CD4-positive, alpha-beta memory T cell (primary cell): Measurements from ENCODE around the gene ATXN1. TPM values are rescaled to one million over a fixed set of nuclear protein-coding genes. Genes with fewer than 3 reads are reported as not detected.

Experiments
- CTCF ChIA-PET: fragments of 350-600 bp; sonication (Branson Sonifier 250); formaldehyde crosslinking; loops from one replicate; lab custom pipeline; 2021; ENCODE audit warnings: inconsistent platforms; ENCODE audit not compliant: partially characterized antibody; lab: Charles Lee
- POLR2A ChIA-PET: fragments of 350-600 bp; sonication (Branson Sonifier 250); formaldehyde crosslinking; loops from one replicate; lab custom pipeline; 2021; ENCODE audit not compliant: partially characterized antibody; lab: Charles Lee
- DNase-seq, 5 donors: peaks; one replicate each; pipeline versions ENCODE4 v3.0.0 to v3.0.0-alpha.2; 2020 to 2022; ENCODE audit warnings: mixed read lengths in 1 of 5
- H3K27ac ChIP-seq: one replicate; pipeline ENCODE4 v1.7.0; 2013; ENCODE audit warnings: low read depth, low read length
- H3K27me3 ChIP-seq: 2 replicates; pipeline ENCODE4 v1.7.0; 2013; ENCODE audit warnings: mild to moderate bottlenecking, low read length, moderate library complexity; ENCODE audit not compliant: insufficient read depth
- H3K36me3 ChIP-seq: 2 replicates; pipeline ENCODE4 v1.7.0; 2013; ENCODE audit warnings: mild to moderate bottlenecking, low read length, moderate library complexity; ENCODE audit not compliant: insufficient read depth
- H3K4me1 ChIP-seq: 2 replicates; pipeline ENCODE4 v1.7.0; 2013; ENCODE audit warnings: mild to moderate bottlenecking, low read length, moderate library complexity; ENCODE audit not compliant: insufficient read depth
- H3K4me3 ChIP-seq, 2 donors: one replicate each; pipeline ENCODE4 v1.7.0; 2013; ENCODE audit warnings: low read length in 2 of 2, mild to moderate bottlenecking in 1 of 2
- H3K9me3 ChIP-seq, 2 donors: one replicate each; pipeline ENCODE4 v1.7.0; 2013; ENCODE audit warnings: low read length in 2 of 2, control low read depth in 1 of 2; ENCODE audit not compliant: control insufficient read depth in 1 of 2
- H3K27ac Mint-ChIP-seq, 7 donors: one replicate each; pipeline ENCODE4 v1.8.0; 2020 to 2021; ENCODE audit warnings: mixed read lengths in 7 of 7, mild to moderate bottlenecking in 6 of 7, inconsistent platforms in 3 of 7, moderate library complexity in 3 of 7
- H3K27me3 Mint-ChIP-seq, 2 donors: one replicate each; pipeline ENCODE4 v1.8.0; 2020 to 2021; ENCODE audit warnings: mixed read lengths in 2 of 2
- H3K36me3 Mint-ChIP-seq, 2 donors: one replicate each; pipeline ENCODE4 v1.8.0; 2020 to 2021; ENCODE audit warnings: mixed read lengths in 2 of 2, inconsistent platforms in 1 of 2, mild to moderate bottlenecking in 1 of 2
- H3K4me1 Mint-ChIP-seq, 4 donors: one replicate each; pipeline ENCODE4 v1.8.0; 2020 to 2021; ENCODE audit warnings: mixed read lengths in 4 of 4, mild to moderate bottlenecking in 1 of 4
- H3K4me3 Mint-ChIP-seq, 8 donors: one replicate each; pipeline ENCODE4 v1.8.0; 2020 to 2021; ENCODE audit warnings: mixed read lengths in 8 of 8, mild to moderate bottlenecking in 7 of 8, moderate library complexity in 6 of 8, inconsistent platforms in 3 of 8
- H3K9me3 Mint-ChIP-seq, 8 donors: one replicate each; pipeline ENCODE4 v1.8.0; 2020 to 2021; ENCODE audit warnings: mixed read lengths in 8 of 8, mild to moderate bottlenecking in 5 of 8, inconsistent platforms in 3 of 8, moderate library complexity in 1 of 8
- intact Hi-C: fragments of 100-400 bp; cut with micrococcal nuclease; formaldehyde crosslinking; loops from one replicate; pipeline ENCODE4 v1.15.1; 2023
- polyA plus RNA-seq, 2 donors: library from polyadenylated mRNA; unstranded; fragments of 300-500 nt; fragmentation: Illumina TruSeq; gene quantifications; one replicate each; pipeline ENCODE4 v1.2.3, GENCODE V29; 2021
- total RNA-seq, 2 experiments: library from RNA; stranded (reverse); gene quantifications; one replicate each; pipeline ENCODE4 v1.2.3, GENCODE V29; 2021

Gene ATXN1
- total and polyA plus RNA-seq, 4 experiments from 2014 or later = 10.5 to 97.4 (median 56.9) TPM

DNA sequence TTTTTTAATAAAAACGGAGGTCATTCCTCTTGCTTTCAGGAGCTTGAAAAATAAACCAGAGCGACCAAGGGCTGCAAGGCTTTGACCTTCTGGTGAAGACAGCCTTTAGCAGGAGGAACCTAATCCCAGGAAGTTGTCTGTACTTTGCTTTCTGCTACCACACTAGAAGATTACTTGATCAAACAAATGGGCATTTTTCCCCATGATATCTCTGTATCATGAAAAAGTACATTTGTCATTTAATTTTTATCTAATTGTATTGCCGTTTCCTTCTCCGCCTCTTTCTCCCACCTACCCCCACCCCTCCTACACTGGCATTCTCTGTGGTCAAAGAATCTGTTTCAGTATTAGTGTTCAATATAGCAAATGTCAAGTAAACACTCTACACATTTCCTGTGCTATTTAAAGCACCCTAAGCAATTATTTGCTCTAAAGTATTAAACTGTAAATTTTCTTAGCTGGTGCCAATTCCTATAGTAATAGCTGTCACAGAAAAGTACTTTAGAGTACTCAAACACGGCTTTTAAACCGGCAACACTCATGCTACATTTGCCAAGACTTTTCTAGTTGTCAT, 29.7 kb downstream of the ATXN1 start:
- Mint-ChIP-seq H3K27ac (peak overlapping the region; percentile 79 to 97 (median 84)), H3K9me3 (no peaks in the 10 kb centered on the region), H3K4me3 (peak overlapping the region; percentile 67 to 86 (median 79)), H3K36me3 (peaks cover 3 to 19% of the 10 kb centered on the region in 2 donors), H3K27me3 (no peaks in the 10 kb centered on the region), H3K4me1 (peaks cover 39 to 68% (median 56%) of the 10 kb centered on the region in 4 donors)
- no peaks in the 10 kb centered on the region for H3K36me3 ChIP-seq
- H3K9me3 ChIP-seq = no peaks in the 10 kb centered on the region
- peak overlapping the region; percentile 53 for H3K27ac ChIP-seq
- CTCF ChIA-PET = interaction anchor here (0.6 to 4.0 kb wide), 17 partner anchors 10 to 415 kb away, joined by 3 to 55 read pairs (median 4); partner anchors contain the start of gene ATXN1
- no peaks in the 10 kb centered on the region for H3K27me3 ChIP-seq
- POLR2A ChIA-PET = interaction anchor here (0.8 to 5.4 kb wide), 16 partner anchors 9 to 297 kb away, joined by 3 to 32 read pairs (median 4); partner anchors contain the start of gene ATXN1
- peak; percentile 38 to 50 (median 44) for DNase-seq
- intact Hi-C loops = loop anchor here (2.0 kb wide), 2 partner anchors 19 to 29 kb away; partner anchors contain the start of gene ATXN1
- peaks cover 45% of the 10 kb centered on the region for H3K4me1 ChIP-seq
- H3K4me3 ChIP-seq = peak overlapping the region in 1 of 2 donors; percentile 41

DNA sequence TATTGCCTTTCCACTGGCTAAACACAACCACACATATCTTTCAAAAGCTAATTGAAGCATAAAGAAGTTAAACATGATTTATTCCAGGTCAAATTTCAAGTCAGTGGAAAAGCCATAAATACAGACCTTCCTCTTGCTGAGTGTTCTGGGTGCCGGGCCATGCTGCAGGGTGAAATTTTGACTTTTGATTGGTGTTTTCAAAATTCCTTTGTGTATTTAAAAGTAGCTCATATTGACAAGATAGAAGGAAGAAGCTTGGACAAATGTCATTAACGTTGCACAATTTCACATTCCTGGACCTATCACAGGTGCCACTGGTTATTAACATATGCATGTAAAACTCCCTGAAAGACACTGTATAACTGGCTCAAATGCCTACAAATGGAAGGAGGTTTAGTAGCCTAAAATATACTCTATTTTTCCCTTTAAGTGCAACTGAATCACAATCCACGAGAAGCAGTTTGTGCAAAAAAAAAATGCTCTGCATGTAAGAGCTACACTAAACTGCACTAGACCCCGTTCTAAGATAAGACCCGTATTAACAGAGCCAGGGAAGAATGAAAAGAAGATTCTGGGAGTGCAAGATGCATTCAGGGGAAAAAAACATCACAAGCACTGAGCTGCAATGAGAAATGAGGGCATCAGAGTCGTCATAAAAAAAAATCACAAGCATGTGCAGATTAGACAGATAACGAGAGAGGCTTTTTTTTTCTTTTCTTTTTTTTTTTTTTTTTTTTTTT, 30.4 kb downstream of the ATXN1 start:
- no peaks in the 10 kb centered on the region for H3K27me3 ChIP-seq
- Mint-ChIP-seq H3K27me3 (no peaks in the 10 kb centered on the region), H3K4me3 (peak overlapping the region; percentile 66 to 86 (median 79)), H3K4me1 (peaks cover 38 to 66% (median 55%) of the 10 kb centered on the region in 4 donors), H3K36me3 (peaks cover 3 to 21% of the 10 kb centered on the region in 2 donors), H3K27ac (peak overlapping the region; percentile 79 to 97 (median 84)), H3K9me3 (no peaks in the 10 kb centered on the region)
- peaks cover 42% of the 10 kb centered on the region for H3K4me1 ChIP-seq
- intact Hi-C loops = loop anchor here (2.0 kb wide), 2 partner anchors 18 to 30 kb away; partner anchors contain the start of gene ATXN1
- POLR2A ChIA-PET = interaction anchor here (0.7 to 5.4 kb wide), 14 partner anchors 9 to 79 kb away, joined by 3 to 32 read pairs (median 4); partner anchors contain the start of gene ATXN1
- no peaks in the 10 kb centered on the region for H3K9me3 ChIP-seq
- CTCF ChIA-PET = interaction anchor here (0.6 to 4.0 kb wide), 13 partner anchors 9 to 414 kb away, joined by 3 to 55 read pairs (median 4); partner anchors contain the start of gene ATXN1
- H3K27ac ChIP-seq = peak overlapping the region; percentile 50
- H3K36me3 ChIP-seq = no peaks in the 10 kb centered on the region
- peak; percentile 52 to 69 (median 60) for DNase-seq
- H3K4me3 ChIP-seq = peak overlapping the region in 1 of 2 donors; percentile 34

DNA sequence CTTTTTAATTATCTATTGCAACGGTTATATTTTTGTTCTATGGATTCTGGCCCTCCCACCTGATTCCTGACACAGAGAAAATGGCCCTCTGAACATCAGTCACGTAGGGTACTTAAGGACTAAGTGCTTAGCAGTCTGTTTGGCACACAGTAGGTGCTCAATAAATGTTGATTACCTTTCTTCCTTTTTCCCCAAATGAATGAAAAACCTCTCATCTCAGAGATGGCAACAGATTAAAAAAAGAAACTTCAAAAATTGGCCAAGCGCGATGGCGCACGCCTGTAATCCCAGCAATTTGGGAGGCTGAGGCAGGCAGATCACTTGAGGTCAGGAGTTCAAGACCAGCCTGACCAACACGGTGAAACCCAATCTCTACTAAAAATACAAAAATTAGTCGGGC, 31.5 kb downstream of the ATXN1 start:
- peaks cover 3 to 19% of the 10 kb centered on the region in 2 donors for H3K36me3 Mint-ChIP-seq
- H3K27me3 Mint-ChIP-seq = no peaks in the 10 kb centered on the region
- Histone ChIP-seq H3K27me3 (no peaks in the 10 kb centered on the region), H3K27ac (no peak overlapping the region), H3K4me3 (no peak overlapping the region), H3K9me3 (no peaks in the 10 kb centered on the region), H3K36me3 (no peaks in the 10 kb centered on the region), H3K4me1 (peaks cover 51% of the 10 kb centered on the region)
- intact Hi-C loops = loop anchor here (2.0 kb wide), 2 partner anchors 17 to 31 kb away; partner anchors contain the start of gene ATXN1
- DNase-seq = no peak
- ChIA-PET CTCF (interaction anchor here (1.0 to 3.7 kb wide), 4 partner anchors 15 to 217 kb away, joined by 3 to 18 read pairs (median 5); no protein-coding TSS in a partner anchor), POLR2A (interaction anchor here (3.2 to 5.4 kb wide), 2 partner anchors 28 to 32 kb away, joined by 27 to 32 read pairs; partner anchors contain the start of gene ATXN1)
- peak overlapping the region in 5 of 7 donors; percentile 10 to 80 (median 53) for H3K27ac Mint-ChIP-seq
- no peaks in the 10 kb centered on the region for H3K9me3 Mint-ChIP-seq
- H3K4me3 Mint-ChIP-seq = peak overlapping the region in 3 of 8 donors; percentile 7 to 13 (median 8)
- peaks cover 40 to 76% (median 57%) of the 10 kb centered on the region in 4 donors for H3K4me1 Mint-ChIP-seq

DNA sequence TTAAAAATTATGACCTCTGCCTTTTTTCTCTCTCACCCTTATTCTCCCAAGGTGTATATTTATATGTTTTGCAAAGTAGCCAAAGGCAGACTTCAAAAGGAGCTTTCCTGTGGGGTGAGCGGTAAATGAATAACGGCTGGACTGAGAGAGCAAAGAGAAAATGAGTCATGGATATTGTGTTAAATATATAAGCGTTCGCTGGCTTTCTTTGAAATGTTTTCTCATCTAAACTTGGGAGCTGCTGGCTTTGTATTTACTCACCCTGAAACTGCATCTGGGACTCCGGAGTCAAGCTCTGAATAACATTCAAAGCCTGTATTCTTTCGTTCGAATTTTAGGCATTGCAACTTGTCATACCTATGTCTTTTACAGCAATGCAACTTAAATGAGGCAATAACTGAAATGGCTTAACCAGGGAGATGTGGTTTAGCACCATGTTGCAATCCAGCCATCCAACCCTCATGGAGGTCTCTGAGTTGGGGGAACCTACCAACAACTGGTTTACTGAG, 32.0 kb downstream of the ATXN1 start:
- Histone ChIP-seq H3K9me3 (no peaks in the 10 kb centered on the region), H3K27me3 (no peaks in the 10 kb centered on the region), H3K27ac (no peak overlapping the region), H3K36me3 (no peaks in the 10 kb centered on the region), H3K4me1 (peaks cover 56% of the 10 kb centered on the region), H3K4me3 (no peak overlapping the region)
- DNase-seq = no peak
- no peaks in the 10 kb centered on the region for H3K27me3 Mint-ChIP-seq
- intact Hi-C loops = no loop called here
- peak overlapping the region in 5 of 7 donors; percentile 22 to 80 (median 53) for H3K27ac Mint-ChIP-seq
- H3K4me3 Mint-ChIP-seq = peak overlapping the region in 3 of 8 donors; percentile 6 to 31 (median 13)
- POLR2A ChIA-PET = interaction anchor here (1.0 kb wide), 1 partner anchor 18 kb away, joined by 3 read pairs; no protein-coding TSS in a partner anchor
- peaks cover 44 to 78% (median 61%) of the 10 kb centered on the region in 4 donors for H3K4me1 Mint-ChIP-seq
- CTCF ChIA-PET = interaction anchor here (1.0 to 1.2 kb wide), 2 partner anchors 30 to 34 kb away, joined by 3 to 5 read pairs; no protein-coding TSS in a partner anchor
- H3K36me3 Mint-ChIP-seq = peaks cover 3 to 18% of the 10 kb centered on the region in 2 donors
- H3K9me3 Mint-ChIP-seq = no peaks in the 10 kb centered on the region

DNA sequence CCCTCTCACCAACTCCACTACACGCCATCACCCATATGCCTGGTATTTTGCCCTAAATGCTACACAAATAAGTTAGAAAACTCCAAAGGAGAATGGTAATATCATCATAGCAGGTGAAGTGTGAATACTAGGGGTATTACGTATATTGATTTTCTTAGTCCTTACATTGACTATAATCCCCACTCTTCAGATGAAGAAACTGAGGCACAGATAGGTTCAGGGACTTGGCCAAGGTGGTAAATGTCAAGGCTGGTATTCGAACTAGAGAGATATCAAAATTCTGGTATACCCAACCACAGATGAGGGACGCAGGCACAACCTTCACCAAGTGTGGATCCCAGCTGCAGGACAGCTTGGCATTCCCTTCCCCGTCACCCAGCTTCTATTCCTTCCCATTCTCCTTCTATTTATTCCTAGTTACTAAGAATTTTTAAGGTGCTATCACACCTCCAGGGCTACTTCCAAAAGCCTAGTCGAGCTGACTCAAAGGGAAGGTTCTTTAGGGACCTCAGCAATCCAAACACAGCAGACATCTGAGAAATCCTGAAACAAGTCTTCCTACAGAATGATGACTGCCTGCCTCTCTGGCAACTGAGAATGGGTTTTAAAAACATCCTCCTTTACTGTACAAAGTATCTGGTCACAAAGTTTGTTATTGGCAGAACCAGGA, 32.6 kb downstream of the ATXN1 start:
- Mint-ChIP-seq H3K4me1 (peaks cover 46 to 77% (median 65%) of the 10 kb centered on the region in 4 donors), H3K27ac (peak overlapping the region in 4 of 7 donors; percentile 42 to 80 (median 51)), H3K9me3 (no peaks in the 10 kb centered on the region), H3K4me3 (peak overlapping the region in 1 of 8 donors; percentile 13), H3K27me3 (no peaks in the 10 kb centered on the region), H3K36me3 (peaks cover 0 to 17% of the 10 kb centered on the region in 2 donors)
- no peaks in the 10 kb centered on the region for H3K36me3 ChIP-seq
- intact Hi-C loops = no loop called here
- DNase-seq = no peak
- no peaks in the 10 kb centered on the region for H3K9me3 ChIP-seq
- H3K4me3 ChIP-seq = no peak overlapping the region
- H3K27ac ChIP-seq = no peak overlapping the region
- peaks cover 62% of the 10 kb centered on the region for H3K4me1 ChIP-seq
- no peaks in the 10 kb centered on the region for H3K27me3 ChIP-seq
- POLR2A ChIA-PET = interaction anchor here (1.0 kb wide), 1 partner anchor 19 kb away, joined by 3 read pairs; no protein-coding TSS in a partner anchor
- CTCF ChIA-PET = interaction anchor here (1.0 to 1.2 kb wide), 2 partner anchors 31 to 35 kb away, joined by 3 to 5 read pairs; no protein-coding TSS in a partner anchor

DNA sequence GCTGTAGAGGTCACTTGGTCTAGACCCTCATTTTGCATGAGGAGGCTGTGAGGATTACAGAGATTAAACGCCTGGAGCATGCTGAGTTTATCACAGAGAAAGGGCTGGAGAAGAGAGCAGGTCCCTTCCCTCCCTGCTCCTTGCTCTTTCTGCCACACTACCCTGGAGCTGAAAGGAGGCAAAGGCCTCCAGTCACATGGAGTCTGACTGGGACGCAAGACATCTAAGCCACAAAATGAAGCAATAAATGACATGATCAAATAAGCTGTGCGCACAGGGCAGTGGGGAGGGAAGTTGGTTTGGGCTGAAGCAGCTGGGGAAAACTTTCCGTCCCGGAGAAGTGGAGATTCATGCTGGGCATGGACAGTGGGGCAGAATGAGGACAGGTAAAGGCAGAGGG, 33.3 kb downstream of the ATXN1 start:
- DNase-seq = no peak
- peaks cover 61% of the 10 kb centered on the region for H3K4me1 ChIP-seq
- no peak overlapping the region for H3K4me3 ChIP-seq
- Mint-ChIP-seq H3K27me3 (no peaks in the 10 kb centered on the region), H3K4me1 (peaks cover 44 to 75% (median 63%) of the 10 kb centered on the region in 4 donors), H3K4me3 (peak overlapping the region in 1 of 8 donors; percentile 59), H3K9me3 (no peaks in the 10 kb centered on the region), H3K27ac (peak overlapping the region in 5 of 7 donors; percentile 10 to 73 (median 50)), H3K36me3 (peaks cover 0 to 17% of the 10 kb centered on the region in 2 donors)
- ChIA-PET CTCF (interaction anchor here (1.5 to 2.8 kb wide), 2 partner anchors 11 kb away, joined by 5 to 15 read pairs; no protein-coding TSS in a partner anchor), POLR2A (interaction anchor here (1.0 kb wide), 1 partner anchor 36 kb away, joined by 3 read pairs; no protein-coding TSS in a partner anchor)
- no peaks in the 10 kb centered on the region for H3K27me3 ChIP-seq
- intact Hi-C loops = no loop called here
- H3K9me3 ChIP-seq = no peaks in the 10 kb centered on the region
- no peak overlapping the region for H3K27ac ChIP-seq
- no peaks in the 10 kb centered on the region for H3K36me3 ChIP-seq
